Measurements from ENCODE around the gene HLA-DQA1.

DNA sequence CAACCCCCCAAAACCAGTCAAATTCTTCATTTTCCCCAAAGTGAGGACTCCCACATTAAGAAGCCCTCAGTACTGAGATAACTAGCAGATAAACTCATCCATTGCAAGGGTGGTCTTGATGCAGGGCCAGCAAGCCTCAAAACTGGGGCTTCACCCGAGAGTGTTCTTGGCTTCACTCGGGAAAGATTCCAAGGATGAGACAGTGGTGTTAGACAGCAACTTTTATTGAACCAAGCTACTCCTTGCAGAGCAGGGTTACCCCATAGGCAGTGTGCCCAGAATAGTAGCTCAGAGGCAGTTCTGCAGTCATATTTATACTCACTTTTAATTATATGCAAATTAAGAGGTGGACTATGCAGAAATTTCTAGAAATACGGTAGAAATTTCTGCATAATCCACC, 15.8 kb upstream of the HLA-DQA1 start:
- no peak for TF ChIP-seq TARDBP (IDR thresholded peaks at IDR 0.05)
- no peak for TF ChIP-seq FOXK2 (IDR thresholded peaks at IDR 0.05)
- TF ChIP-seq HDGF (IDR thresholded peaks at IDR 0.05; ENCODE audit: borderline replicate concordance): no peak
- no peak for TF ChIP-seq ELF4 (IDR thresholded peaks at IDR 0.05)
- no peak for TF ChIP-seq NFRKB (IDR thresholded peaks at IDR 0.05)
- TF ChIP-seq LEF1 (IDR thresholded peaks at IDR 0.05; ENCODE audit: borderline replicate concordance): no peak
- TF ChIP-seq FOXM1 (IDR thresholded peaks at IDR 0.05; ENCODE audit: borderline replicate concordance): no peak
- TF ChIP-seq ZNF384 (IDR thresholded peaks at IDR 0.05): no peak
- no peak for TF ChIP-seq FOXA1 (IDR thresholded peaks at IDR 0.05)
- no peak for TF ChIP-seq SP1 (IDR thresholded peaks at IDR 0.05)
- no peak for TF ChIP-seq SUZ12 (IDR thresholded peaks at IDR 0.05)
- TF ChIP-seq BHLHE40 (IDR thresholded peaks at IDR 0.05; ENCODE audit: borderline replicate concordance): no peak
- TF ChIP-seq L3MBTL2 (conservative IDR thresholded peaks at IDR 0.05): no peak

Measured in HEK293T (cell line).